ENCODE measurements around the gene TLR1.
"Not testable (repeated sequence)": the region's sequence is repeated elsewhere in the genome, so short reads cannot be mapped to it uniquely, and the experiment has no call there.

The TLR1 gene

GRCh38 chr4:38804654-38805295 lies at the start of gene TLR1:
TLR1 (minus strand) TSS chr4:38804791; CDS start chr4:38798831, 5,960 bp downstream.
- no peak for DNase-seq (ENCODE audit: low read depth in 3 of 3, low spot score in 1 of 3)

DNA sequence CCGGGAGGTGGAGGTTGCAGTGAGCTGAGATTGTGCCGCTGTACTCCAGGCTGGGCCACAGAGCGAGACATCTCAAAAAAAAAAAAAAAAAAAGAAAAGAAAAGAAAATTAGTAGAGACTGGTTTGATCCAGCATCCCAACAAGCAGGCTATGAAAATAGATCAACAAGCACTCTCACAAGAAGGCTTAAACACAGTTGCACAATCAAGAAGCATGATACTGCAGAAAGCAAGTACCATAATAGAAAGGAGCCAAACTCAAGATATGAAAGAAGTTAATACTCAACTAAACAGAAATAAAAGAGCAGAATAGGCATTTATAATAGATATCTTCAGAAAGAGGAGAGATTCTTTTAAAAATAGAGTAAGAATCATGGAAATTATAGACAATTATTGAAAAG lies 41.4 kb upstream of the TLR1 start:
- DNase-seq (ENCODE audit: low read depth in 3 of 3, low spot score in 1 of 3): no peak

DNA sequence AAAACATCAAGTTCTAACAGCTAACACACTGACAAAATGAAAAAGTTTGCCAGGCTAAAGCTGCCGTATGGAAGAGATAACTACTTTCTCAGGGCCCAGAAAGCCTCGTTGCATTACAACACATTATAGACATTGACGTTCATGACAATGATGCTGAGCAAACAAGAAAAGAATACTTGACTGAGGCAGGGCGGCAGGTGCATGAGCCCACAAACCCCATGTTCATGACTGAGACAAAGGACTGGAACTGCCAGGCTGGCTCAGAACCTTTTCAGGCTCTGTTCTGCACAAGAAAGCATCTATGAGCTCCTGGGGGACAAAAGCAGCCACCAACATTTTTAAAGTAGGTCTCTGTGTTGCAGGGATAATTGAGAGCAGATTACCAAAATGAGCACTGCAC lies 38.4 kb upstream of the TLR1 start:
- DNase-seq (ENCODE audit: low read depth in 3 of 3, low spot score in 1 of 3): no peak

- no peak for DNase-seq (ENCODE audit: low read depth in 3 of 3, low spot score in 1 of 3)
Measured at GRCh38 chr4:38837849-38838248, 33.3 kb upstream of the TLR1 start.

- no peak for DNase-seq (ENCODE audit: low read depth in 3 of 3, low spot score in 1 of 3)
Measured at GRCh38 chr4:38837334-38837733, 32.7 kb upstream of the TLR1 start.

DNA sequence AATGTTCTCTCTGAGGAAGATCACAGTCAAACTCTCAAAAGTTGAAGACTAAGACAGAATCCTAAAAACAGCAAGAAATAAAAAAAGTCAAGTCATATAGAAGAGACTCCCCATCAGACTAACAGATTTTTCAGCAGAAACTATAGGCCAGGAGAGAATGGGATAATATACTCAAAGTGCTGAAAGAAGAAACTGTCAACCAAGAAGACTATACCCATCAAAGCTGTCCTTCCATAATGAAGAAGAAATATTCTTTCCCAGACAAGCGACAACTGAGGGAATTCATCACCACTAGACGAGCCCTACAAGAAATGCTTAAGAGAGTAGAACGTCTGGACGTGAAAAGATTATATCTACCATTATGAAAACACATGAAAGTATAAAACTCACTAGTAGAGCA lies 30.0 kb upstream of the TLR1 start:
- no peak for DNase-seq (ENCODE audit: low read depth in 3 of 3, low spot score in 1 of 3)

DNA sequence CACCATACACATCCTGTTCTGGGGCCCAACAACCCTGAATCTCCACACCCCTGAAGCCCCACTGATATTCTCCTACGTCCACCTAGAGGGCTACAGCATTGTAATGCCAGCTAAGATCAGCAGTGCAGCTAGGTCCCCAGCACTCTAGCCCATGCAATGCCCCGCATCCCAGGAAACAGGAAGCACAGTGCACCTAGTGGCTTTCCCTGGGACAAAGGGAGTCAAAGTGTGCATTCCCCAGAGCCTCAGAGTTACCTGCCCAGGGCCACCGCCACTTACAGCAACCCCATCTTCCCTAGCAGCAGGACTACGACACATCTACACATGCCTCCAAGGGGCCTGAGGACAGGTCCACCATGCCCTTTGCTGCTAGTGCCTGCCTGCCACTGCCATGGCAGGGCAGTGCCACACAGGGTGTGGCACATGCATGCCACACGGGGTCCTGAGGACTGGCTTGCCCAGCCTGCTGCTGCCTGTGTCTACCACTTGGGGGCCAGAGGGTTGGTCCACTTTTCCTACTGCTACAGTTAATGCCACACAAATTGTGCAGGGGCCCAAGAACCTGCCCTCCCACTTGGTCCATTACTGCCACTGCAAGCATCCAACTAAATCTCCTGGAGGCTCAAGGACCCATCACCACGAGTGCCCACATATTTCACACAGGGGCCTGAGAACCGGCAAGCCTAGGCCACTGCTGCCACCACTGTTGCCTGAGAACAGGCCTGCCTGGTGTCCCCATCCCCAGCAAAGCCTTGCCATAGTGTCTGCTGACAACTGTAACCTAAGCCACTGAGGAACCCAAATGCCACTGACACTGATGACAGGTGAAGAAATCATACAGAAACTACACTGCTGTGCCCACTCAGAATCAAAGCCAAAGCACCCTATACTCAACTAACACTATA lies 28.3 kb upstream of the TLR1 start:
- no peak for DNase-seq (ENCODE audit: low read depth in 3 of 3, low spot score in 1 of 3)

GRCh38 chr4:38832206-38832605 lies 27.6 kb upstream of the TLR1 start:
- no peak for DNase-seq (ENCODE audit: low read depth in 3 of 3, low spot score in 1 of 3)

GRCh38 chr4:38831653-38832052 lies 27.1 kb upstream of the TLR1 start:
- no peak for DNase-seq (ENCODE audit: low read depth in 3 of 3, low spot score in 1 of 3)

GRCh38 chr4:38829237-38829636 lies 24.6 kb upstream of the TLR1 start:
- no peak for DNase-seq (ENCODE audit: low read depth in 3 of 3, low spot score in 1 of 3)

- no peak for DNase-seq (ENCODE audit: low read depth in 3 of 3, low spot score in 1 of 3)
Measured at GRCh38 chr4:38823766-38824165, 19.2 kb upstream of the TLR1 start.

GRCh38 chr4:38822748-38823303 lies 18.2 kb upstream of the TLR1 start:
- DNase-seq (ENCODE audit: low read depth in 3 of 3, low spot score in 1 of 3): no peak

GRCh38 chr4:38821739-38822138 lies 17.1 kb upstream of the TLR1 start:
- DNase-seq (ENCODE audit: low read depth in 3 of 3, low spot score in 1 of 3): no peak

DNA sequence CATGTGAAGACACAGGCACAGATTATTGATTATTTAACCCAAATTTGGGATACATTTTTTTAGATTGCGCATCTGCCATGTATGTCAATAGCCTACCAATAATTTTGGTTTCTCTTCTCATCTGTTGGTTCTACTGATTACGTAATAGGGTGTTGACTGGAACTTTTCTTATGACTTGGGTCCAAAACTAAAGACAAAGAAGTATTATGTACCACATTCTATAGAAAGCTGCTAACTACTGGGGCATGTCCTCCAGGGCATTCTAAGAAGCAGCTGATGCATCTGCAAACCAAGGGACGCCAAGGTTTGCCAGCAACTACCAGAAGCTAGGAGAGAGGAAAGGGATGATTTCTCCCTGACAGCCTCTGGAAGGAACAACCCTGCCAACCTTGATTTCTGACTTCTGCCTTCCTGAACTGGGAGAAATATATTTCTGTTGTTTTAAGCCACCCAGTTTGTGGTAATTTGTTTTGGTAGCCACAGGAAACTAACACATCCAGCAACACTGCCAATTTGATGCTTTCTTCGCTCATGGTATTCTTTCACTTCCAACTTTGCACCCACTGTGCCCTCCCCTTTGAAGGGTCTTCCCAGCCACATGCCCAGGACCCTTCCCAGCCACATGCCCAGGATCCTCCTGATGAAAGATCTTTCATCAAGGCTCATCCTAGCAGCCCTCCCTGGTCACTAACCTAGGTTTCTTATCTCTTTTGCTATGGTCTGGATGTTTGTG lies 15.9 kb upstream of the TLR1 start:
- DNase-seq (ENCODE audit: low read depth in 3 of 3, low spot score in 1 of 3): no peak

- DNase-seq (ENCODE audit: low read depth in 3 of 3, low spot score in 1 of 3): no peak
Measured at GRCh38 chr4:38819569-38819968, 15.0 kb upstream of the TLR1 start.

GRCh38 chr4:38818441-38818976 lies 13.9 kb upstream of the TLR1 start:
- DNase-seq (ENCODE audit: low read depth in 3 of 3, low spot score in 1 of 3): no peak

DNA sequence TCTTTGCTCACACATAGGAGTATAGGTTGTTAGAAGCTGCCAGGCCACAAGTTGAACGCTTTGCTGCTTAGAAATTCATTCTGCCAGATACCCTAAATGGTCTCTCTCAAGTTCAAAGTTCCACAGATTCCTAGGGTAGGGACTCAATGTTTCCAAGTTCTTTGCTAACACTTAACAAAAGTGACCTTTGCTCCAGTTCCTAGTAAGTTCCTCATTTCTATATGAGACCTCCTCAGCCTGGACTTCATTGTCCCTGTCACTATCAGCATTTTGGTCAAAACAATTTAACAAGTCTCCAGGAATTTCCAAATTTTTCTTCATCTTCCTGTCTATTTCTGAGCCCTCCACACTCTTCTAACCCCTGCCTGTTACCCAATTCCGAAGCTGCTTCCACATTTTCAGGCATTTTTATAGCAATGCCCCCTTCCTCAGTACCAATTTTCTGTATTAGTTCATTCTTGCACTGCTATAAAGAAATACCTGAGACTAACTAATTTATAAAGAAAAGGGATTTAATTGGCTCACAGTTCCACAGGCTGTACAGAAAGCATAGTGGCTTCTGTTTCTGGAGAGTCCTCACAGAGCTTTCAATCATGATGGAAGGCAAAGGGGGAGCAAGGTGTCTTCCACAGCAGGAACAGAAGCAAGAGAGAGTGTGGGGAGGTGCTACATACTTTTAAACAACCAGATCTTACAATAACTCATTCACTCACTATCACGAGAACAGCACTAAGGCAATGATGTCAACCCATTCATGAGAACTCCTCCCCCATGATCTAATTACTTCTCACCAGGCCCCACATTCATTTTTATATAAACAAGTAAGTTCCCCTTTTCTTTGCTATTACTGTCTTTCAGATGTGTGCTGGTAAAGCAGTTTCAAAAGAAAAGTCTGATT lies 11.5 kb upstream of the TLR1 start:
- no peak for DNase-seq (ENCODE audit: low read depth in 3 of 3, low spot score in 1 of 3)

- DNase-seq (ENCODE audit: low read depth in 3 of 3, low spot score in 1 of 3): no peak
Measured at GRCh38 chr4:38814386-38814785, 9.8 kb upstream of the TLR1 start.

DNA sequence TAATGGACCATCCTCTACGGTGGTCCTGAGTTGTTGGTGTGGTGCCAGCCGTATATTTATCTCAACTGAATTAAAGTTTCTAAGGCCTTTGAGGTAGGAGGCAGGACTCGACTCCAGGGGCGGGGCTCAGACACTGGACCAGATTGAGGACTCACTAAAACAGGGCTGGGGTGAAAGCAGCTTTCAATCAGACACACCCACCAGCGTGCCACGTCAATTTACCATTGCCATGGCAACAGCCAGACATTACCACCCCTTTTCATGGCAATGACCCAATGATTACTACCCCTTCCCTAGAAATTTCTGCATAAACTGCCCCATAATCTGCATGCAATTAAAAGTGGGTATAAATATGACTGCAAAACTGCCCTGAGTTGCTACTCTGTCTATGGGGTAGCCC lies 6.7 kb upstream of the TLR1 start:
- no peak for DNase-seq (ENCODE audit: low read depth in 3 of 3, low spot score in 1 of 3)

DNA sequence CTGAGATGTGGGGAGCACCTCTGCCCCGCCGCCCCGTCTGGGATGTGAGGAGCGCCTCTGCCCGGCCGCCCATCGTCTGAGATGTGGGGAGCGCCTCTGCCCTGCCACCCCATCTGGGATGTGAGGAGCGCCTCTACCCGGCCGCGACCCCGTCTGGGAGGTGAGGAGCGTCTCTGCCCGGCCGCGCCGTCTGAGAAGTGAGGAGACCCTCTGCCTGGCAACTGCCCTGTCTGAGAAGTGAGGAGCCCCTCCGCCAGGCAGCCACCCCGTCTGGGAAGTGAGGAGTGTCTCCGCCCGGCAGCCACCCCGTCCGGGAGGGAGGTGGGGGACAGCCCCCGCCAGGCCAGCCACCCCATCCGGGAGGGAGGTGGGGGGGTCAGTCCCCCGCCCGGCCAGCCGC lies 2.9 kb upstream of the TLR1 start:
- DNase-seq (ENCODE audit: low read depth in 3 of 3, low spot score in 1 of 3): not testable (repeated sequence)

Data from stimulated activated CD4-positive, alpha-beta T cell treated with anti-CD3 and anti-CD28 coated beads, TNF-alpha, amount 100 ng/mL, for 1 hour (primary cell).